Pancreas (tissue), 10 donors: ENCODE results near the gene LRP5. TPM values are rescaled to one million over a fixed set of nuclear protein-coding genes. Genes with fewer than 3 reads are reported as not detected.
A peak's percentile ranks its signal among the peaks of the same experiment; 100 is the strongest.

ENCODE experiments used
- ATAC-seq, 4 donors: fragments of 200-7000 bp; cut with Tn5 transposase; one replicate each; pipeline versions ENCODE4 v1.8.0 to v1.9.1; 2020; ENCODE audit warnings: mild to moderate bottlenecking in 4 of 4, moderate library complexity in 4 of 4
- DNase-seq, 6 donors: peaks; one replicate each; pipeline ENCODE4 v3.0.0-alpha.2; 2020
- FAIRE-seq: peaks from 2 replicates; lab custom pipeline; 2012; peaks lifted over from hg19 to GRCh38; lab: Jason Lieb, UNC
- H3K27ac ChIP-seq, 4 donors: fragments of 200-600 bp; sonication (generic); 1 replicate in 3 of 4; 2 replicates in 1 of 4; pipeline versions ENCODE4 v1.5.0 to v1.8.0; 2020
- H3K27me3 ChIP-seq, 4 donors: fragments of 200-600 bp; one replicate each; pipeline ENCODE4 v1.8.0; 2021
- H3K36me3 ChIP-seq, 3 donors: fragments of 200-600 bp; sonication (generic) in 1 of 3; one replicate each; pipeline versions ENCODE4 v1.5.0 to v1.8.0; 2020 to 2021
- H3K4me1 ChIP-seq, 3 donors: fragments of 200-600 bp; one replicate each; pipeline ENCODE4 v1.8.0; 2021
- H3K4me3 ChIP-seq, 4 donors: fragments of 200-600 bp; sonication (generic) in 2 of 4; one replicate each; pipeline versions ENCODE4 v1.5.0 to v1.8.0; 2020 to 2021
- H3K9me3 ChIP-seq, 4 donors: fragments of 200-600 bp; one replicate each; pipeline ENCODE4 v1.8.0; 2021
- WGBS, 2 donors: extraction: QIAGEN DNeasy Blood & Tissue Kit; methylation state at CpG; one replicate each; pipeline ENCODE4 v1.1.7; 2013; 5-methylcytosine and 5-hydroxymethylcytosine counted together
- intact Hi-C, 3 donors: fragments of 100-400 bp; cut with DNase I; formaldehyde crosslinking; loops; one replicate each; pipeline versions ENCODE4 v1.11.1 to v1.14.2; 2022
- polyA plus RNA-seq, 2 donors: library from polyadenylated mRNA; stranded (reverse); fragments of 200-250 nt; gene quantifications; one replicate each; pipeline ENCODE4 v1.2.3, GENCODE V29; 2013
- total RNA-seq, 6 donors: library from RNA; stranded (reverse); fragmentation: NEBNext Ultra II Directional in 4 of 6; extraction: Animal tissue kit (Norgen Biotek cat#: 25700) in 4 of 6; gene quantifications; one replicate each; pipeline versions ENCODE4 v1.2.1 to v1.2.4, GENCODE V29; 2021 to 2023
- TF ChIP-seq, protein P1 (sequence below), 4 donors: fragments of 200-600 bp; sonication (generic) in 3 of 4; IDR thresholded peaks; one replicate each; pipeline versions ENCODE4 v1.5.0 to v1.8.0; 2021; ENCODE audit warnings: antibody characterized with exemption in 4 of 4
- donor health status: healthy with polysubstance abuse.
- donor health status: DM: no; HTN: no; CAD: no; lungs with moderate emphysema.
- donor health status: DM: no; HTN: no; CAD: no.
- donor health status: control.
- donor health status: control.
- donor health status: Bipolar disorder and iron deficiency.
- donor health status: DM: yes; HTN: yes; CAD: no.
- donor health status: DM: no; HTN: no; CAD: no.
- donor health status: DM: no; HTN: no; CAD: no.
- donor health status: DM: yes; HTN: yes; CAD: no.

Gene LRP5
- total and polyA plus RNA-seq, 8 donors = 27.4 to 62.8 (median 32.5) TPM

DNA sequence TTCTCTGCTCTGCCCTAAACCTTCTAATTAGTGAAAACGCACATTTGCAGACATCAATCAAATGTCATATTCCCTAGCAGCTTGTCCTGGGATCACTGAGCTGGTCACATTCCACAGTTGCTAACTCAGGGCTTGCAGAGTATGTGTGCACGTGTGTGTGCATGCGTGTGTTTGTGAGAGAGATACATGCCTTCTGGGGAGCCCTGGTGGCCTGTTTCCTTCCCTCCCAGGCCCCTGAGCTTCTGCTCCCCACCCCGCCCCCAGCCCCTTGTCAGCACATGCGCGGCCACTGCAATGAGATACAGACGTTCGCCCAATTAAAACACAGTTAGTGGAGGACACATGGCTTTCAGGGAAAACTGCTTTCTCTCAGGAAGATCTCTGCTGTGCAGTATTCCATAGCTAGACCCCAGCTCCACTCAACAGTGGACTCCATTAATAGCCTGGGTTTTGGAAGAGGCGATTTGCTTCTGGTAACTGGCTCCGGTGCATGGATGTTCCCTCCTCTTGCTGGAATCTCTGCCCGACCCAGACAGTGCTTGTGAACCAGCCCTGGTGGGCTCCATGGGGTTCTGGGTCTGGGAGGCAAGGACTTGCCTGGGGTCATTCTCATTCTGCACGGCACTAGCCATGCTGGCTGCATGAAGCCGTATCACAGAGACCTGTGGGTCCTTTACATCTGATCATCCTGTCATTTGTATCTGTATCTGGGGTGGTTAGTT lies 17.7 kb downstream of the LRP5 start:
- Histone ChIP-seq H3K36me3 (no peaks in the 10 kb centered on the region), H3K9me3 (no peaks in the 10 kb centered on the region), H3K4me3 (no peak overlapping the region), H3K4me1 (peaks cover 20 to 28% (median 25%) of the 10 kb centered on the region in 3 donors), H3K27me3 (no peaks in the 10 kb centered on the region), H3K27ac (peak overlapping the region; percentile 28 to 75 (median 52))
- peak in 1 of 4 donors; percentile 35 for ATAC-seq
- intact Hi-C loops = no loop called here
- whole genome bisulfite sequencing, 2 donors = 71 to 78% methylated on average over 13 of the region's 13 CpGs
- TF ChIP-seq, protein P1, sequence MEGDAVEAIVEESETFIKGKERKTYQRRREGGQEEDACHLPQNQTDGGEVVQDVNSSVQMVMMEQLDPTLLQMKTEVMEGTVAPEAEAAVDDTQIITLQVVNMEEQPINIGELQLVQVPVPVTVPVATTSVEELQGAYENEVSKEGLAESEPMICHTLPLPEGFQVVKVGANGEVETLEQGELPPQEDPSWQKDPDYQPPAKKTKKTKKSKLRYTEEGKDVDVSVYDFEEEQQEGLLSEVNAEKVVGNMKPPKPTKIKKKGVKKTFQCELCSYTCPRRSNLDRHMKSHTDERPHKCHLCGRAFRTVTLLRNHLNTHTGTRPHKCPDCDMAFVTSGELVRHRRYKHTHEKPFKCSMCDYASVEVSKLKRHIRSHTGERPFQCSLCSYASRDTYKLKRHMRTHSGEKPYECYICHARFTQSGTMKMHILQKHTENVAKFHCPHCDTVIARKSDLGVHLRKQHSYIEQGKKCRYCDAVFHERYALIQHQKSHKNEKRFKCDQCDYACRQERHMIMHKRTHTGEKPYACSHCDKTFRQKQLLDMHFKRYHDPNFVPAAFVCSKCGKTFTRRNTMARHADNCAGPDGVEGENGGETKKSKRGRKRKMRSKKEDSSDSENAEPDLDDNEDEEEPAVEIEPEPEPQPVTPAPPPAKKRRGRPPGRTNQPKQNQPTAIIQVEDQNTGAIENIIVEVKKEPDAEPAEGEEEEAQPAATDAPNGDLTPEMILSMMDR (IDR thresholded peaks at IDR 0.05) = no peak
- no peak for FAIRE-seq
- no peak for DNase-seq

GRCh38 chr11:68330700-68331337 lies 18.4 kb downstream of the LRP5 start:
- no peak for FAIRE-seq
- intact Hi-C loops = no loop called here

GRCh38 chr11:68331338-68331947 lies 19.1 kb downstream of the LRP5 start:
- Histone ChIP-seq H3K4me1 (peaks cover 15 to 22% (median 21%) of the 10 kb centered on the region in 3 donors), H3K9me3 (no peaks in the 10 kb centered on the region), H3K36me3 (no peaks in the 10 kb centered on the region), H3K27ac (peak overlapping the region; percentile 33 to 75 (median 50)), H3K4me3 (no peak overlapping the region), H3K27me3 (no peaks in the 10 kb centered on the region)
- TF ChIP-seq, protein P1 (IDR thresholded peaks at IDR 0.05) = no peak
- intact Hi-C loops = no loop called here
- ATAC-seq (peak in 3 of 4 donors; percentile 9 to 29 (median 17)), FAIRE-seq (no peak), DNase-seq (no peak)
- WGBS, 2 donors = 56 to 57% methylated on average over 14 of the region's 14 CpGs

More at GRCh38 chr11:68330700-68331337, 18.4 kb downstream of the LRP5 start:
- H3K4me3 ChIP-seq = no peak overlapping the region
- DNase-seq (no peak), ATAC-seq (no peak)
- no peaks in the 10 kb centered on the region for H3K9me3 ChIP-seq
- H3K4me1 ChIP-seq = peaks cover 20 to 25% (median 25%) of the 10 kb centered on the region in 3 donors
- H3K27me3 ChIP-seq = no peaks in the 10 kb centered on the region
- TF ChIP-seq, protein P1 (IDR thresholded peaks at IDR 0.05) = no peak
- H3K36me3 ChIP-seq = no peaks in the 10 kb centered on the region
- H3K27ac ChIP-seq = peak overlapping the region; percentile 33 to 75 (median 50)
- WGBS, 2 donors = 80 to 82% methylated on average over 16 of the region's 16 CpGs

- ATAC-seq = no peak
Measured at GRCh38 chr11:68332186-68332585, 19.8 kb downstream of the LRP5 start.

More at GRCh38 chr11:68332186-68332585, 19.8 kb downstream of the LRP5 start:
- Histone ChIP-seq H3K4me1 (peaks cover 7 to 17% (median 14%) of the 10 kb centered on the region in 3 donors), H3K36me3 (no peaks in the 10 kb centered on the region), H3K4me3 (no peak overlapping the region), H3K9me3 (no peaks in the 10 kb centered on the region), H3K27me3 (no peaks in the 10 kb centered on the region), H3K27ac (no peak overlapping the region)
- FAIRE-seq (no peak), DNase-seq (no peak)
- 94 to 95% methylated on average over 9 of the region's 9 CpGs for WGBS, 2 donors
- intact Hi-C loops = no loop called here
- TF ChIP-seq, protein P1 (IDR thresholded peaks at IDR 0.05) = no peak
